Midbrain (tissue), 1 donor: ENCODE measurements around the gene CRABP2.

Experiments used
- DNase-seq: peaks from one replicate; lab custom pipeline; 2025; lab: John Stamatoyannopoulos, UW

Gene CRABP2

DNA sequence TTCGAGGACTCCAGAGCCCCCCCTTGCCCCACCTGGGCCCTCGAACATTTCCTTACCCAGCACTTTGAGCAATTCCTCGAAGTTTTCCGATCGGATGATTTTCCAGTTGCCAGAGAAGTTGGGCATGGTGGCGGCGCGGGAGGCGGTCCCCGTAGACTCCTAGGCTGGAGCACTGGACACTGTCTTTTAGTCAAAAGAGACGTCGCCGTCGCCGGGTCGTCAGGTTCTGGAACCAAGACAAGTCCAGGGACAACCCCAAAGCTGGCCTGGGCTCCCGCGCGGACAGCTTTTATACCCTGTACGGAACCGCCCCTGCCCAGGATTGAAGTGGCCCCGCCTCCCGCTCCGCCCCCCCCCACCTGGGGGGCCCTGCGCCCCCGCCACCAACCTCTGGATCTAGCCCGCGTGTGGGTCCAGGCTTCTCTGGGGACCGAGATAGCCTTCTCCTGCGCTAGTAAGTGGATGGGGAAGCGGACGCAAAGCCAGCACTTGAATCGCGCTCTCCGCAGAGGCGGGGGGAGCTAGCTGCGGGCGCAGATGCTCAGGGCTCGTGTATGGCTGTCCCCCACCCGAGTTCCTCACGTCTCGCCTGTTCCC lies at the start of gene CRABP2:
CRABP2 (minus strand) TSS at position 263 of the 597 bp plus-strand sequence; CDS start at position 126, 137 bp downstream.
- DNase-seq, result no peak

DNA sequence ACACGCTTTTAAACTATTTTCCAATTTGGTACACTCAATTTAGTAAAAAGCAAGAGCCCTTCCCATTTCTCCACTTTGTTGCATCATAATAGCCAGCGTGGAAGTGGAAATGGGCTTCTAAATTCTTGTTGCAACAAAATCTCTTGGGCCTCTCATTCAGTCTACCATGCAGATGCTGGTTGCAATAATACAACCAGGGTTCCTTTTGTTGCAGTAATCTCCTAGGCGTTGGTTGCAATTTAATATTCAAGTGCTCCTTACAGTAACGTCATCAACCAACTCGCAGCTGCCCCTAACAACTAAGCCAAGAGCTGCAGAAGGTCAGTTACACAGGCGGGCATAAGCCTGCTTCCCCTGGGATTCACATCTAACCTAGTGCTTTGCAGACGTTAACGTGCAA lies 48.8 kb upstream of the CRABP2 start:
- DNase-seq, result no peak

DNA sequence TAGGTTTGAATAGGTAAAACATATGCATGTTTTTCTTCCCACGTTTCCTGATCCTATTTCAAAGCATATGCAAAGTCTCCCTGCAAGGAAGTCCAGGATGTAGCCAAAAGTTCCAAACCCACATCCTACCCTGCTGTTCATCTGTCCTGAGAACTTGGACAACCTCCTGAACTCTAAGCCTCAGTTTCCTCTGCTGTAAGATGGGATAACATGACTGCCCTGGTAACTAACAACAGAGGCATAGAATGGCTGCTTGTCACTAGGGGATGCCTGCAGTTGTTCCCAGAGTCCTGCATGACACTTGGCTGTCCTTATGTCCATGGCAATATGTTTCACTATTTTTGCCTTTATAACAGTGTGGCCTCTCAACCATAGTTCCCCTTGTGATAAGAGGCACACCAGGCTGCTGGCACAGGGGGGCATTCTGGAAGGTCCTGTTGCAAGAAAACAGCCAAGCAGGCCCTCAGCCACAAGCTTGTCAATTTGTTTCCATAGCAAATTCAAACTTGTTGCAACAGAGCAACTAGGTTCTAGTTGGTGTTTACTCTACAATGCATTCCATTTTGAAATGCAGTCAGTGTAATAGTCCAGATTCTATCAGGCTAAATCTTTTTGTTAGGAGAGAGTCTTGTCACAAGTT lies 47.6 kb upstream of the CRABP2 start:
- DNase-seq, result no peak

DNA sequence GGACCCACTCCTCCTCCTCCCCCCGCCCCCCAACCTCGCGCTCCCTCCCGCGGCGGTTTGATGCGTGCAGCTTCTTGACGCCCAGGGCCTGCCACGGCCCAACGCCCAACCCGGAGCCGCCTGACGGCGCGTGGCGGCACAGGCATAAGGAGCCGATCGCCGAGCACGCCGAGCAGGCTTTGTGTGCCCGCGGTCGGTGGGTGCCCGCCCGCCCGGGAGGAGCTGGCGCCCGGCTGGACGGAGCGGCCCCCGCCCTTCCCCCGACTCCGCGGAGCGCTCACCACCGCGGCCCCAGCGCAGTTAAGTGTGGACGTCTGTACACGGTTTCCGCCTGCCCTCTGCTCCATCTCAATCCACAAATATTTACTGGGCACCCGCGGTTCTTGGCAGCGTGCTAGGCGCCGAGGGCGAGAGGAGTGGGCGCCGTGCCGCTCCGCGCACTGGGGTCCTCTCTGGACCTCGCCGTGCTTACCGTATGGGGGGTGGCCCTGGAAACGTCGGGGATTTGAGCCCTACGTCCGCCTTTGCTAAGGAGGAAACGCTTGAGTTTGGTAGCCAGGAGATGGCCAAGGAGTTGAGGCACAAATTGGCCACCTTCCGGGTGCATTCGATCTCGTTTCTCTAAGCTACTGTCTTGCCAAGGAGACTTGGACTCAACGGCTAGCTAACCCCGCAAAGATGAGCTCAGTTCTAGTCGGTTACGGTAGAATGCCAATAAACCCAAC lies 46.5 kb upstream of the CRABP2 start:
- peak; percentile 98 for DNase-seq

DNA sequence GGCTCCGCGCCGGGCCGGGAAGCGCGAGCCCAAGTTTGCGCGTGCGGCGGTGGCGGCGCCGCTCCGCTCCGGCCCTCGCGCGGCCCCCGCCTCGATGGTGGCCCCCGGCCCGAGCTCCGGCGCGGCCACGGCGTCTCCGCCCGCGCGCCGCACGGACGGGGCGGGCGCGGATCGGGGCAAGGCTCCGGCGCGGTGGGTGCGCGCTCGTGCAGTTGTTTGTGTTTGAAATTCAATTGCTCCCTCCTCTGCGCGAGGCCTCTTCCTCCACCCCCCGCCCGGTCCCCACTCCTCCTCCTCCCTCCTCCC lies 46.0 kb upstream of the CRABP2 start, which contains the start of gene HDGF:
HDGF (minus strand) TSS at position 225 of the 306 bp plus-strand sequence. CDS start 246 bp downstream, outside the sequence.
- DNase-seq, result no peak

DNA sequence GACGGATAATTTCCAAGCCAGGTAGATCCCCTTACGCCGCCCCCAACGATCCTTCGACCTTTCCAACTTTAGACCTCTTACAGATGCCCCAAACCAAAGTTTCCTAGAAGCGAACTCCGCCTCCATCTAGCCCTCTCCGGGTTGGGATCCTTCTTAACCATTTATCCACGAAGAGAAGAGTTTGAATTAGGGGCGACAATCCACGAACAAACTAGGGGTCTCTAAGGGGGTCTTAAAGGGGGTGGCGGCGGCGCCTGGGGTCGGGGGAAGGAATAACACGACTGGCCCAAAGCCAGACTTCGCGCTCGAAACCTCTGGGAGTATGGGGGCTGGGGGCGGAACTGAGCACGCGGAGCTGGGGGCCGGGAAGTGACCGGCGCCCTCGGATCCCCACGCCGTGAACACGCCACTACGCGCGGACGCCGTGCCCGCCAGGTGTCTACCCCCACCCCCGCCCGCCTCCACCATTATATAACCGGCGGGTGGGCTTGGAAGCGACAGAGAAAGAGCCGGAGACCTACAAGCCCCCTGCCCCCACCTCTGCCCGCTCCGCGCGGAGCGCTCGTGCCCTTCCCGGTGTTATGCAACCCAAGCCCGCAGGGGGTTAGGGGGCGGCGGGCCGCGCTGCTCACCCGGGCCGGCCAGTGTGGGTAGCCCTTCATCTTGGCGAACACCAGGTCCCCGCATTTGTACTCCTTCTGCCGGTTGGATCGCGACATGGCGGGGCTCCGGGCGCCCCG lies 45.5 kb upstream of the CRABP2 start:
- DNase-seq, result peak; percentile 27

DNA sequence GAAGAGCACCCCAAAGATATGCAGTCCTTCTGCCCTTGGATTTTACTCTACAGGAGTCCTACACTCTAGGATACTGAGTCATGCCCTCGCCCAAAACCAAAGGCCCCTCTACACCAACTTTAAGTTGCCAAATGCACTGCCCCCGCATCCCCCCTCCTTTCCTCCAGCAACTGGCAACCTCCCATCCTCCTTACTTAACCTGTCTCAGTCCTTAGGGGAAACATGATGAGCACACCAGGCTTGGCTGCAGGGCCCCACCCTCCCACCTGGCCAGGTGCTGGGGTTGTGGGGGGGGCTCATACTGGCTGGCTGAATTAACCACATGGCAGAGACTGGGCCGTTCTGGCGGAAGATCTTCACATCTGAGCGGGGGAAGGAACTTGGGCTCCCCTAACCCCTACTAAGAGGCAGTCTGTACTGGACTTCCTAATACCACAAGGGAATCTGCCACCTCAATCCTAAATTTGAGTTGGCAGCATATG lies 44.8 kb upstream of the CRABP2 start:
- DNase-seq, result no peak

DNA sequence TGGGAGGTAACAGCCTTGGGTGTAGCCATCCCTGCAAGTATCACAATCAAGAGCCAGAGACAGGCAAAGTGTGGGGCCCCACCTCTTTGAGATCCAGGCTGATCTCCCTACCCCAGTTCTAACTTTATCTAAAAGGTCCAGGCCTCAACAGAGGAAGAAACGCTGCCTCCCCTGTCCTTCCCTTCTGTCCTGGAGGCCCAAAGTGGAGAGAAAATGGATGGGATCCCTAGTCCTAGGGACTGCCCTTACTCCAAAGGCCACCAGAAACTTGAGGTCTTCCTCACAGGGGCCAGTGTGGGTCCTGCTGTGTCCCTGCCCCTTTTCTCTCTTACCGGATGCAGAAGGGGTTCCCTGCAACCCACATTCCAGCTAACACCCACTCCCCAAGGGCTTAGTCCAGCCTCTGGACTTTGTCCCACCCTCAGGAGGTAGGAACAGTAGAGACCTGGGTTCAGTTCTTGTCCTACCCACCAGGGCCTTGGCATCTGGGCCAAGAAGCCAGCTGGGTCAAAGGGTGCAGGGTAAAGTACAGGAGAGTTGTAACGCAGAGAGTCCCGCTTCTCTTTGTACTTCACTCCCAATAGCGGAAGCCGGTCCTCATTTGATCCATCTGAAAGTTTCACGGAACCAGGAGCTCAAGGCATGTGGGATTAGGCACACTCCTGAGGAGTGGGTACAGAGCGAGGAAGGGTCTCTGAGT lies 44.2 kb upstream of the CRABP2 start:
- no peak for DNase-seq

DNA sequence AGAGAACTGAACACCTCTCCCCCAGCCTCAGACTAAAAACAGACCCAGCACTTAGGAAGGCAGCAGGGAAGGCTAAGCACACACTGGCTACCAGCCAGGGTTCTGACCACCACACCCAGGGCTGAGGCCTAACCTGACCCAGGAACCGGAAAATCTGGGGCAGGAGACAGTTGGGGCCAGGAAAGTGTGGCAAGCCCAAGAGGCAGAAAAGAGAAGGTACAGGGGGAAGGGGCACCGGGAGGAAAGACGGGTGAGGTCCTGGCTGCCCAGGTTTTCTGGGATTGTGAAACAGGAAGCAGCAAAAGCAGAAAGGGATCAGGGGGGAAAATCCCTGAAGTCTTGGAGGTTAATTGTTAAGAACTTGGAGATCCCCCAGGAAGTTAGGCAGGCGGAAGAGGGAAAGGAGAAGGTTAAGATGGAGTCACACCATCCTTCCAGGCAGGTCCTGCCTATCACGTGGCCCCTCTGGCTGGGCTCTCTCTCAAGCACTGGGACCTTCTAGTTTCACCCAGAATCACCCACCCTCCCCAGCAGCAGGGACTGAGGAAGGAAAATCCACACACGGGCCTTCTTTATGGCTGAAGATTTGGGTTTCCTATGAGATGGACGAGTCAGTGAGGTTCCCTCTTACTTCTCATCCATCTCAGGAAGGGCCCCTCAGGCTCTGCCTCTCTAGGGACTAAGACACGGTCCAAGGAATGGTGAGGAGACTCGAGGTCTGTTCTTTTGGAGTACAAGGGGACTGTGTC lies 43.5 kb upstream of the CRABP2 start:
- peak; percentile 32 for DNase-seq

DNA sequence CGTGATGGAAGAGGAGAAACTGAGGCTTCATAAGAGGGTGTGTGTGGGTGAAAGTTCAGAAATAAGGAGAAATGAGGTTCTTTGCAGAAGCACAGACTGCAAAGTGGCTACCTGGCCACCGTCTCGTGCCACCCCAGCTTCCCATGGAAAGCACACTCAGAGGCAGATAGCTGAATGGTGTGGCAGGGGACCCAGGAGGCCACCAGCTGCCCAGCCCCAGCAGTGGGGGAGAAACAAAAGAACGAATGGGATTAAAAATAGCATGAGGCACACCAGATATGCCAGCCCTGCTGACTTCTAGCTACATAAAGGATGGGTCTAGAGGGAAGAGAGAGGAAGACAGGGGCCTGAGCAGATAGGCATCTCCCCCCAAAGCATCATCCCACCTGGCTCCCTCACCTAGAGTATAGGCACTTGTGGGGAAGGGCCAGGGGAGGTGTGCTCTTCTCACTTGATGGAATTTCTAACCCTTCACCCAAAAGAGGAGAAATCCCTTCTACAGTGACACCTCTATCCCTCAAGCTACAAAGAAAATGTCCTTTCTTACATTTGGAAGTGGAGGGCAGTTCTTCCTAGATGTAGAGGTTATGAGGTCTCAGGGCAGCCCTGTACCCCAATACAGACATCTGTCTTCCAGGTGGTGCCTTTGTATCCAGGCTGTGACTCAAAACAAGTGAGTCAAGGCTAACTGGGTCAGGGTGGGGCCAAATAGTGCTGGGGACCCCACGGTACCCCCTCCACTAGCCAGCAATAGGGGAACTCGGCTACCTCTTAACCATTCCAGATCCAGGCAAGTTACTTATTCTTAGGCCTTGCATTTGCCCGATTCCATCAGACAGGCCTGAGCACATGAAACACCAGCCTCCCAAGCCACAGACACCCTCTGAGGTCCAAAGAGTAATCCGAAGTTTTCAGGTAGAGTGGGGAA lies 42.6 kb upstream of the CRABP2 start:
- no peak for DNase-seq

DNA sequence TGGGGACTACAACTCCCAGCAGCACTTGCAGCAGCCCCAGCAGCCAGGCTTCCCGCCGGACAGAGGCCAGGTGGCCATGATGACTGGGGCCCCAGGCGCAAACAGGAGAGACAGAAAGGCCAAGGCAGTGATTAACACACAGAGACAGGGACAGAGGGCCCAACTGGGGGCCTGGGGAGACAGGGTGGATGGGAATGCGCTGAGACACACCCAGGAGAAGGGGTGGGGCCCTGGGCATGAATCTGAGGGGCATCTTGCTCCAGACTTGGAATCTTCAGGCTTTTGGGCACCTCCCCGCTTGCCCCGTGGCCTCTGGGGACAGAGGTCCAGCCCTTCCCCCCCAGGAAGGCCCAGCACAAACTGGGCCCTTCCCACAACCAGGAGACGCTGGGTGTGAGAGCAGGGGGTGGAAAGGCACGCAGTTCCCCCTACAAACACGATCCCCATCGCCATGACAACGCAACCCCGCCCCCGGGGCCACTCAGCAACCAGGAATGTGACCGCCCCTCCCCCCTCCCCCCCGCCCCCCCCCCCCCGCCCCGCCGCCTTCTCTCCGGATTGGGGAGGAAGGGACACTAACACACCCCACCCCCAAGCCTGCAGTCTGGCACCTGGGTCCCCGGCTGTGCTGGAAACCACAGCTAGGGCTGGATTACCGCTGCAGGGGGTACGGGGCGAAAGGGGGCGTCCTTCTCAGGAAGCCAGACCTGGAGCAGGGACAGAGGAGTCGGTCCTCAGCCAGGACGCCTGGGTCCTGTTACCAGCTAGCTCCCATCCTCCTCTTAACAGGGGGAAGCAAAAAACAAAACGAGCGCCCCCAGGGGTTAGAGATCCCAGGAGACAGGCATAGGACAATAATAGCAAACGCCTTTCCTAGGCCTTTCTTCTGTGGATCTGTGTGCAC lies 41.6 kb upstream of the CRABP2 start:
- peak; percentile 75 for DNase-seq

DNA sequence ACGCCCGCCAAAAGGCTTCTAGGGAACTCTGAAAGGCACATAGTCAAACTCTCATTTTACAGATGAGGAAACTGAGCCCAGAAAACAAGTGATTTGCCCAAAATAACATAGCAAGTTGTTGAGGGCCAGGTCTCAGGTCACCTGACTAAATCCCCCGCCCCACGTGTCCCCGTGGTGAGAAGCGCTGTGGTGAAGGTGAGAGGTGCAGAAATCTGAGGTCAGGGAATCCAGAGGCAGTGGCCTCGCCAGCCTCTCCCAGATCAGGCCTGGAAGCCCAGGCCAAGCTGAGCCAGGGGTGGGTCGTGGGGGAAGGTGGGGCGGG lies 41.0 kb upstream of the CRABP2 start:
- no peak for DNase-seq

DNA sequence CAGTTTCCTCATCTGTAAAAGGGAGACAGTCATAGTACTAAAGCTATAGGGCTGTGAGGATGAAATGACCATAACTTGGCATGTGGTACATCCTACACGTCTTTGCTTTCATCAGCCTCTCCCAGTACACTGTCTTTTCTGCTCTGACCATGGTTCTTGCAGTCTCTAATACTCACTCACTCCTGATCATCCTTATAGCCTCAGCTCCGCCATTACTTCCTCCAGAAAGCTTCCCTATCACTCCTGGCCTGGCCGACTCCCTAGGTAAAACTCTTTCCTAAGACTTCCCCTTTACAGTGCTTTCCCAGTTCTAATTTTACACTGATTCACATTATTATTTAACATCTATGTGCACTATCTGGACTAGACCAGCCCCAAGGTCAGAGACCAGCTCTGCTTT lies 40.5 kb upstream of the CRABP2 start:
- no peak for DNase-seq

DNA sequence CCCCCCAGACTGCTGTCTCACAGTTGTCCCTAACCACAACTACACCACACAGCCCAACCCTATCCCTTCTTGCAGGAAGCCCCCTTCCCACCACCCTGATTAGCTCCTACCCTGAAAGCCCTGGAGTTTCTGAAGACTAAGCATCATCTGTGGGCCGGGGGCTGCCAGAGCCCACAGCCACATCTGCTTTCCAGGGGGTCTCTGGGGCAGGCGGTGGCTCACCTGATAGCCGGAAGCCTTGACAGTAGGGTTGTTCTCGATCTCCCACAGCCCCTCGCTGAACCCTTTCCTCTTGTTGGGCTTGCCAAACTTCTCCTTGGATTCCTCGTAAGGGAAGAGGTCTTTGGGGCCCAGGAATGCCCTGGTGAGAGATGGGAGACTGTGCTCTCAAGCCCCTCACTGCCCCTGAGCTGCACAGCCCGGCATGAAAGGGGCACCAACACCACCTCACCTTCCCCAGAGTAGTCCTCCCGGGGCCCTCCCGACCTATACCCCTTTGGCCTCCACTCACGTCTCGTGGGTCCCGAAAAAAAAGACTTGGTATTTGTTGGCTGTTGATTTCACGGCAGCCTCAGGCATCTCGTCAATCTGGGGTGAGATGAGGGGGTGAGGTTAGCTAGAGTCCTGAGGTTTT lies 39.5 kb upstream of the CRABP2 start:
- DNase-seq, result no peak

DNA sequence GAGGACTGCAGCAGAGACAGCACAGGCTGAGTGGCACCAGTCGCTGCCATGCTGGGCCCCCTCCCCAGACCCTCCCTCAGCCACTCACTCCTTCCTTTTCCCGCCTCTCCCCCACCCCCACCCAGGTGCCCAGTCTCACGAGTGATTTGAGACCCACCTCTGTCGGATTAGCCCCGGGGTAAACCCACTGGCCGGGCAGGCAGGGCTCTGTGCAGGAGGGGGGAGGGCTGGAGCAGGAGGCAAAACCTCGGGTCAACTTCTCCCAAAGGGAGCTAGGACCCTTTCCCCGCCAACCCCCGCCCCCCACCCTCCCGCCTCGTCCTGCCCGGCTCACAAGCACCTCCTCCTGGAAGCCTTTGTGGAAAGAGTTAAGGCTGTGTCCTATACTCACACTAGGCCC lies 39.0 kb upstream of the CRABP2 start:
- no peak for DNase-seq

DNA sequence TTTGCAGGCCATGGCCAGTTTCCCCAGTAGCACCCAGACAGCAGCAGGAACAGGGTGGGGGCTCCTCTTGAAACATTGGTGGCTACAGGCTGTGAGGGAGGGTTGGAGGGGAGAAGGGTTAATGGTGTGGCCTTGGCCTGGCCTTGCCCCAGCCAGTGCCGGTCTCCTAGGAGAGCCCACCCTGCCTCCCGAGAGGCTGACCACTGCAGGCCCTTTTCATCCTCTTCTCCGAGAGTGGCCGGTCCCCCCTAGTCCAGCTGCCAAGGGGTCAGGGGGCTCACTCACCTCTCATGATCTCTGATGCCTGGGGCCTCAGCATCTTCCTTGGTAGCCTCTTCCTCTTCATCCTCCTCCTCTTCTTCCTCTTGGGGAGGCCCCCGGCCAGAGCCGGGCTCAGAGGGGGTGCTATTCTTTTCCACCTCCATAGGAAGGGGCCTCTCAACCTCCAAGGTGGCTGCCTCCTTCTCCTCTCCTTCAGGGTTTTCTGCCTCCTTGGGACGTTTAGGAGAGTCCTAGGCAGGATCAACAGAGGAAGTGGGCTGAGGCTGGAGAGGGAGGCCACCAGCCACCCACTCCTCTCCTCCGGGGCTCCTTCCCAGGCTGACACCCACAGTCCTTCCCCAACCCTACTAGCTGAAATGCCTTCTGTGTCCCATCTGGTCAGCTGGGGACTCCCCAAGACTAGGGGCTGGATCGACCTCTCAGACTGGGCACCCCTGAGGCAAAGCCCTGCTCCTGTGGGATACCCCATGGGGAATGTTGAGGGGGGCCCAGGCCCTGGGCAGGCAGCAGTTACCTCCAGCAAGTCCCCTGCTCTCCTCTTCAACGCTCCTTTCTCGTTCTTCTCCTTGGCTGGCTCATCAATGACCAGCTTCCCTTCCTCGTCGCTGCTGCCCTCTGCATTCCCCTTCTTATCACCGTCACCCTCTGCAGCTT lies 38.3 kb upstream of the CRABP2 start:
- DNase-seq, result no peak

DNA sequence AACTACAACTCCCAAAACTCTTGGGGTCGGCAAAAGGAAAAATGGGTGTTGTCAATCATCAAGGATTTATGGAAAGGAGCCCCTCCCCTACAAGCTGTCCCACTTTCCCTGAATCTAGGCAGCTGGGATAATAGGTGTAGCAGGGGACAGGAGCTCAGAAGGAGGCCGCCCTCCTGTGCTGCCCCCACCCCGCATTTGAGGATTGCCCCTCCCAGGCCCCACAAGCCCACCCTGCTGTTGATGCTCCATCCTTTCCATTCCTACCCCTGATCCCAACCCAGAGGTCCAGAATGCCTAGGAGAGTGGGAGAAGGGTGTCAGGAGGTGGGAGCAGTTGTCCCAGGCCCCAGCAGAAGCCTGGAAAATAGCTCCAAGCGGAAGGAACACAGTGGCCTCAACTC lies 37.4 kb upstream of the CRABP2 start:
- DNase-seq, result no peak

DNA sequence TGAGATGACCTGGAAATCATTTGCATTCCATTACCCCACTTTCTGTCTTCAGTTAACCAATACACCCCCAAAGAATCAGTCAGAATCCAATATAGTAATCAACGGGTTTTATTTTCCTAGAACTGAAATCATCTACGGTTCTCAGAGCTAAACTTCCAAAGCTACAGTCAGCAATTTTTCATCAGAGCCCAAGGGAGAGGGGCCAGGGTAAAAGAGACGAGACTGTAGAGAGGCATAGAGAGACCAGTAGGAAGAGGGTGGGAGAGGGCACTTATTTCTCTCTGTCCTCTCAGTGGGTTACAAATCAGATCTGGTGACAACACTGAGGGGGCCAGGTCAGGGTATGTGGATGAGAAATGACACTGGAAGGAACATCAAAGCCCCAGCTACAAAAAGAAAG lies 36.6 kb upstream of the CRABP2 start:
- no peak for DNase-seq
